ENCODE data around the gene LIMS1.
"Not testable (repeated sequence)": the region's sequence is repeated elsewhere in the genome, so short reads cannot be mapped to it uniquely, and the experiment has no call there.

DNA sequence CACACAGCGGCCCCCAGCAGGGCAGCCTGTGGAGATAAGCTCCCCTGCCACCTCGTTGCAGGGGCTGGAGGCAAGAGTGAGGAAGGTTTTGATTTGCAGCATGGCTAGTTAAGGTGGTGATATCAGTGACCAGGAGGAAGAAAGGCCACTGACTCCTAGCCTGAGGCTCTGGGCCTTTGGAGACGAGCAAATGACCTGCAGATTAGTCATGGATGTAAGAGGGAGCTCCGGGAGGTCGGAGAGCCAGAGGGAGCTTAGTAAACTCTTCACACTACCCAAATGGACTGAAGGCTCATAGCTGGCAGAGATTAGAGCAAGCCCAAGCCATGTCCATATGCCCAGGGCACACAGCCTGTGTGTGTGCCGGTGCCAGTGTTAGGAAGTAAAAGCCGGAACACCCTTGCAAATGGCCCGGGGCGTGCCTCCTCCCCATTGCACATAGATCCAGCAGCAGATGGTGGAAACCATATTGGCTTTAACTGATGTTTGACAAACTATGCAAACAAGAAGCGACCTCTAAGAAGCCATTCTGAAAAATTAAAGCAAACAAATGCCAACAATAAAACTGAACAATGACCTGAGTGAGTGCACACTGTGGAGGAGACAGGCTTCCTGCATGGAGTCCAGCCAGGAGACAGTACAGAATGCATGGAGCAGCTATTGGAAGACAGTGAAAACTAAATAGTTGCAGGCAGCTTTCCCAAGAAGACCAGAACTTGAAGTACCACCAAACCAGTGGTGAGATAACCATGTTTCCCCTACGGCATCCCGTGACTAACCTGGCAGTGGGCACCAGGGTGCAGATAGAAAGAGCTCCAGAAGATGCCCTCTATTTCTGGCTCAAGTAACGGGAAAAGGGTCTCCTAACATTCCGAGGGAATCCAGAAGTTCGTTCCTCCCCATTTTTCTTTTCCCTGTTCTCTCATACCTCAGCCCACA lies 154.8 kb downstream of the LIMS1 start:
- TF ChIP-seq POLR2AphosphoS5 (IDR thresholded peaks at IDR 0.05; ENCODE audit: low read depth, low read length); POLR2A (IDR thresholded peaks at IDR 0.05; ENCODE audit: low read depth, low read length); TAF1 (IDR thresholded peaks at IDR 0.05; ENCODE audit: borderline replicate concordance, low read depth, low read length): not testable (repeated sequence)

Data from GM12892 (cell line).